Fibroblast of villous mesenchyme (primary cell): ENCODE measurements around the gene PTPRE. TPM values are rescaled to one million over a fixed set of nuclear protein-coding genes. Genes with fewer than 3 reads are reported as not detected.

Experiments used
- DNase-seq: peaks from one replicate; pipeline ENCODE4 v3.0.0-alpha.2; 2010; ENCODE audit warnings: low read depth
- H3K4me3 ChIP-seq: 2 replicates; pipeline ENCODE4 v1.5.1; 2011; ENCODE audit warnings: low read depth, mild to moderate bottlenecking, low read length
- CTCF ChIP-seq: IDR thresholded peaks from 2 replicates; pipeline ENCODE4 v1.5.1; 2012; ENCODE audit warnings: low read depth, mild to moderate bottlenecking, low read length; ENCODE audit not compliant: insufficient read depth
- total RNA-seq: library from RNA; depleted of rRNA; stranded (reverse); fragments of >200 nt; gene quantifications from 2 replicates; pipeline ENCODE4 v1.2.3, GENCODE V29; 2012

PTPRE gene
- total RNA-seq, 1 donor, result 11.2 TPM

- TF ChIP-seq CTCF, result no peak
- DNase-seq, result no peak
- H3K4me3 ChIP-seq, result no peak overlapping the region
Observed at GRCh38 chr10:127962205-127962604, 55.3 kb downstream of the PTPRE start.

- H3K4me3 ChIP-seq, result no peak overlapping the region
- no peak for DNase-seq
- TF ChIP-seq CTCF, result no peak
Observed at GRCh38 chr10:127963136-127963535, 56.2 kb downstream of the PTPRE start.

- H3K4me3 ChIP-seq, result peak overlapping the region; percentile 1
- DNase-seq, result peak; percentile 38
- no peak for TF ChIP-seq CTCF
Observed at GRCh38 chr10:127964621-127965020, 57.7 kb downstream of the PTPRE start.

- no peak for DNase-seq
- H3K4me3 ChIP-seq, result no peak overlapping the region
- no peak for TF ChIP-seq CTCF
Observed at GRCh38 chr10:127966875-127967274, 60.0 kb downstream of the PTPRE start.

GRCh38 chr10:127968027-127968441, 61.1 kb downstream of the PTPRE start:
- TF ChIP-seq CTCF, result no peak
- no peak for DNase-seq
- no peak overlapping the region for H3K4me3 ChIP-seq

GRCh38 chr10:127968659-127969058, 61.8 kb downstream of the PTPRE start:
- no peak for TF ChIP-seq CTCF
- no peak for DNase-seq

More at GRCh38 chr10:127968659-127969058, 61.8 kb downstream of the PTPRE start:
- no peak overlapping the region for H3K4me3 ChIP-seq
